NB4 (cell line): ENCODE results near the gene TMEM156.

ENCODE experiments used
- CTCF ChIP-seq: IDR thresholded peaks from one replicate; pipeline ENCODE4 v1.5.1; 2012; ENCODE audit warnings: low read depth, low read length
- POLR2A ChIP-seq: IDR thresholded peaks from 2 replicates; pipeline ENCODE4 v1.6.1; 2011; ENCODE audit warnings: mild to moderate bottlenecking; ENCODE audit not compliant: insufficient read length; ENCODE audit errors: extremely low read depth

GRCh38 chr4:38931125-38931524, 101.1 kb downstream of the TMEM156 start:
- TF ChIP-seq POLR2A (no peak), CTCF (no peak)
